Psoas muscle (tissue), 8 donors: ENCODE measurements around the gene MARCHF9. TPM values are rescaled to one million over a fixed set of nuclear protein-coding genes. Genes with fewer than 3 reads are reported as not detected.
A peak's percentile ranks its signal among the peaks of the same experiment; 100 is the strongest.

ENCODE experiments used
- ATAC-seq, 4 donors: fragments of 200-7000 bp; cut with Tn5 transposase; one replicate each; pipeline ENCODE4 v1.9.1; 2020; ENCODE audit warnings: moderate library complexity in 3 of 4, mild to moderate bottlenecking in 2 of 4
- DNase-seq, 2 donors: peaks; one replicate each; pipeline ENCODE4 v3.0.0-alpha.2; 2020
- H3K27ac ChIP-seq: fragments of 200-600 bp; one replicate; pipeline ENCODE4 v1.8.0; 2022
- H3K27me3 ChIP-seq, 3 donors: fragments of 200-600 bp in 1 of 3; one replicate each; pipeline versions ENCODE4 v1.6.1 to v1.8.0; 2013 to 2022; ENCODE audit warnings: low read length in 2 of 3, mild to moderate bottlenecking in 2 of 3, moderate library complexity in 1 of 3; ENCODE audit not compliant: insufficient read depth in 3 of 3
- H3K36me3 ChIP-seq, 2 donors: fragments of 200-600 bp in 1 of 2; one replicate each; pipeline versions ENCODE4 v1.6.1 to v1.8.0; 2013 to 2022; ENCODE audit warnings: low read depth in 1 of 2, mild to moderate bottlenecking in 1 of 2, moderate library complexity in 1 of 2; ENCODE audit not compliant: insufficient read depth in 1 of 2
- H3K4me1 ChIP-seq: fragments of 200-600 bp; one replicate; pipeline ENCODE4 v1.8.0; 2022
- H3K4me3 ChIP-seq: fragments of 200-600 bp; one replicate; pipeline ENCODE4 v1.8.0; 2022; ENCODE audit warnings: mild to moderate bottlenecking
- H3K9me3 ChIP-seq: fragments of 200-600 bp; one replicate; pipeline ENCODE4 v1.8.0; 2022
- CTCF ChIP-seq: fragments of 200-600 bp; IDR thresholded peaks from one replicate; pipeline ENCODE4 v1.8.0; 2022; ENCODE audit warnings: antibody characterized with exemption
- WGBS, 3 donors: extraction: QIAGEN DNeasy Blood & Tissue Kit; methylation state at CpG; one replicate each; pipeline versions ENCODE4 v1.1.6 to v1.1.7; 2013; 5-methylcytosine and 5-hydroxymethylcytosine counted together
- intact Hi-C, 2 donors: fragments of 100-400 bp; cut with DNase I; formaldehyde crosslinking; loops; one replicate each; pipeline versions ENCODE4 v1.11.0 to v1.14.2; 2022
- polyA plus RNA-seq, 3 donors: library from polyadenylated mRNA; stranded (reverse); fragments of 200-250 nt; gene quantifications; one replicate each; pipeline ENCODE4 v1.2.3, GENCODE V29; 2013
- total RNA-seq, 4 donors: library from RNA; stranded (reverse); fragmentation: NEBNext Ultra II Directional in 2 of 4; extraction: Animal tissue kit (Norgen Biotek cat#: 25700) in 2 of 4; gene quantifications; one replicate each; pipeline versions ENCODE4 v1.2.1 to v1.2.4, GENCODE V29; 2021 to 2023
- donor health status: healthy with polysubstance abuse.
- donor health status: DM: no; HTN: no; CAD: no; lungs with moderate emphysema.
- donor health status: Bipolar disorder and iron deficiency.
- donor health status: healthy.
- donor health status: DM: yes; HTN: yes; CAD: no.
- donor health status: DM: no; HTN: no; CAD: no.
- donor health status: DM: no; HTN: no; CAD: no.
- donor health status: DM: yes; HTN: yes; CAD: no.

The MARCHF9 gene
- total and polyA plus RNA-seq, 7 donors = 5.7 to 9.4 (median 8.3) TPM

- WGBS, 3 donors = 58 to 66% (median 66%) methylated on average over 5 of the region's 5 CpGs
- peak overlapping the region; percentile 36 for H3K27ac ChIP-seq
- ATAC-seq (no peak), DNase-seq (no peak)
- no peaks in the 10 kb centered on the region for H3K9me3 ChIP-seq
- intact Hi-C loops = no loop called here
- peaks cover 0 to under 1% of the 10 kb centered on the region in 2 donors for H3K36me3 ChIP-seq
- peaks cover 0 to 49% (median 23%) of the 10 kb centered on the region in 3 donors for H3K27me3 ChIP-seq
- no peak for TF ChIP-seq CTCF
- no peak overlapping the region for H3K4me3 ChIP-seq
- H3K4me1 ChIP-seq = peaks cover 28% of the 10 kb centered on the region
Measured at GRCh38 chr12:57740656-57741412, 14.1 kb upstream of the MARCHF9 start.

- intact Hi-C loops = no loop called here
- no peak for ATAC-seq
- peak overlapping the region; percentile 15 for H3K4me3 ChIP-seq
Measured at GRCh38 chr12:57741413-57741789, 13.5 kb upstream of the MARCHF9 start.

DNA sequence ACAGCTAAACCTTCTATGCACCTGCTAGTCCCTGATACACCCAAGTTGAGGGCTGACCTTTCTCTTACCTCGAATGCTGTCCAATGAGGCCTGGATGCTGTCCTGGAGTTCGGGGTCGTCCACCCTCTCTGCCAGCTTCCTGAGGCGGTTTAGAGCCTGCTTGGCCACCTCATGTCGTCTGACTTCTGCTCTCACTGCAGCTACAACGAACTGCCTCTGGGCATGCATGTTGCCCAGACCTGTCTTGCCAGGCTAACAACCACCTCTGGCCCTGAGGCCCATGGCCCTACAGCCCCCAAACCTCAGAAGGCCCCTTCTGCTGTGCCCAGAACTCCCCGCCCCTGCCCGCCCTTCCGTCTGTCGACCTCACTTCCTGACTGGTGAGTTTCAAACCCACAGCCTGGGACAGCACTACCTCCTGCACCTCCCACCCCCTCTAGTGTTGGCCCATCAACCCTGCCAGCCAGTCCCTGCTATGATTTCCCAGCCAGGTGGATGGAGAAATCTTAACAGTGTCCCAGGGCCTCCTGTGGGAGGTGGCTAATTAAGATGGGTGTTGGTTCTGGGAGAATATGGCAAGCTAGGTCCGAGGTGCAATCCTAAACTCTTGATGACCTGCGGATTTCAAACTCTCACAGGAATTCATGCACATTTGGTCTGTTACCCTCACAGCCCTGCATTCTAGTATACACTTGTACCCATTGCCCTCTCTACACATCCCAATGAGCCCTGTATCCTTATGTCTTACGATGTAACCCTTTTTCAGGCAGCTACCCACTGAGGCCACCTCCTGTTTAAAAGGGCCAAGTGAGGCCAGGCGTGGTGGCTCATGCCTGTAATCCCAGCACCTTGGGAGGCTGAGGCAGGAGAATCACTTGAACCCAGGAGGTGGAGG lies 12.8 kb upstream of the MARCHF9 start:
- H3K4me3 ChIP-seq = peak overlapping the region; percentile 15
- ATAC-seq (no peak), DNase-seq (peak in 1 of 2 donors; percentile 67)
- peaks cover 0 to 36% (median 15%) of the 10 kb centered on the region in 3 donors for H3K27me3 ChIP-seq
- WGBS, 3 donors = 46 to 52% (median 48%) methylated on average over 14 of the region's 14 CpGs
- peaks cover 20% of the 10 kb centered on the region for H3K4me1 ChIP-seq
- peaks cover 4 to 13% of the 10 kb centered on the region in 2 donors for H3K36me3 ChIP-seq
- intact Hi-C loops = no loop called here
- no peak for TF ChIP-seq CTCF
- H3K27ac ChIP-seq = peak overlapping the region; percentile 16
- no peaks in the 10 kb centered on the region for H3K9me3 ChIP-seq

More at GRCh38 chr12:57741413-57741789, 13.5 kb upstream of the MARCHF9 start:
- 56 to 80% (median 57%) methylated on average over 1 of the region's 1 CpG for WGBS, 3 donors
- peaks cover 25% of the 10 kb centered on the region for H3K4me1 ChIP-seq
- no peaks in the 10 kb centered on the region for H3K9me3 ChIP-seq
- peaks cover 0 to 6% of the 10 kb centered on the region in 2 donors for H3K36me3 ChIP-seq
- no peak for DNase-seq
- no peak for TF ChIP-seq CTCF
- H3K27me3 ChIP-seq = peaks cover 0 to 43% (median 20%) of the 10 kb centered on the region in 3 donors
- H3K27ac ChIP-seq = peak overlapping the region; percentile 16

- DNase-seq (no peak), ATAC-seq (no peak)
- peaks cover 0 to 20% (median 5%) of the 10 kb centered on the region in 3 donors for H3K27me3 ChIP-seq
- H3K4me1 ChIP-seq = peaks cover 11% of the 10 kb centered on the region
- no peaks in the 10 kb centered on the region for H3K9me3 ChIP-seq
- H3K4me3 ChIP-seq = peak overlapping the region; percentile 96
- WGBS, 3 donors = 94 to 96% (median 96%) methylated on average over 2 of the region's 2 CpGs
- TF ChIP-seq CTCF = no peak
- H3K36me3 ChIP-seq = peaks cover 11 to 29% of the 10 kb centered on the region in 2 donors
- peak overlapping the region; percentile 97 for H3K27ac ChIP-seq
- intact Hi-C loops = no loop called here
Measured at GRCh38 chr12:57743769-57744168, 11.1 kb upstream of the MARCHF9 start.
